Heart left ventricle (tissue), 16 donors: Measurements from ENCODE around the gene TMEM30B. TPM values are rescaled to one million over a fixed set of nuclear protein-coding genes. Genes with fewer than 3 reads are reported as not detected.
"Not testable (repeated sequence)": the region's sequence is repeated elsewhere in the genome, so short reads cannot be mapped to it uniquely, and the experiment has no call there.

Experiments used
- ATAC-seq, 4 donors: fragments of 200-7000 bp; cut with Tn5 transposase; one replicate each; pipeline ENCODE4 v1.9.1; 2020 to 2022; ENCODE audit warnings: moderate library complexity in 4 of 4, mild to moderate bottlenecking in 3 of 4, moderate number of reproducible peaks in 1 of 4
- DNase-seq, 5 donors: peaks; one replicate each; pipeline ENCODE4 v3.0.0-alpha.2; 2020
- H3K27ac ChIP-seq, 12 donors: fragments of 200-600 bp; sonication (generic) in 4 of 12; one replicate each; pipeline versions ENCODE4 v1.5.0 to v1.8.0; 2016 to 2022; ENCODE audit warnings: mild to moderate bottlenecking in 2 of 12
- H3K27me3 ChIP-seq, 9 donors: fragments of 200-600 bp; sonication (generic) in 2 of 9; one replicate each; pipeline versions ENCODE4 v1.5.1 to v1.8.0; 2016 to 2022; ENCODE audit warnings: mild to moderate bottlenecking in 3 of 9
- H3K36me3 ChIP-seq, 9 donors: fragments of 200-600 bp; sonication (generic) in 2 of 9; one replicate each; pipeline versions ENCODE4 v1.5.0 to v1.8.0; 2018 to 2022; ENCODE audit warnings: mild to moderate bottlenecking in 2 of 9
- H3K4me1 ChIP-seq, 12 donors: fragments of 200-600 bp; sonication (generic) in 4 of 12; one replicate each; pipeline versions ENCODE4 v1.5.0 to v1.8.0; 2016 to 2022; ENCODE audit warnings: mild to moderate bottlenecking in 3 of 12
- H3K4me3 ChIP-seq, 12 donors: fragments of 200-600 bp; sonication (generic) in 4 of 12; one replicate each; pipeline versions ENCODE4 v1.5.0 to v1.8.0; 2017 to 2022; ENCODE audit warnings: mild to moderate bottlenecking in 9 of 12, moderate library complexity in 4 of 12
- H3K9me3 ChIP-seq, 12 donors: fragments of 200-600 bp; sonication (generic) in 4 of 12; one replicate each; pipeline versions ENCODE4 v1.5.0 to v1.8.0; 2016 to 2022; ENCODE audit warnings: mild to moderate bottlenecking in 1 of 12
- POLR2A ChIP-seq, 2 donors: fragments of 450-650 bp; IDR thresholded peaks; one replicate each; pipeline ENCODE4 v1.6.1; 2017; ENCODE audit warnings: antibody characterized with exemption in 2 of 2, mild to moderate bottlenecking in 2 of 2, moderate library complexity in 2 of 2
- WGBS, 4 donors: extraction: QIAGEN DNeasy Blood & Tissue Kit in 2 of 4; methylation state at CpG; one replicate each; pipeline versions ENCODE4 v1.1.5 to v1.1.7; 2013 to 2018; 5-methylcytosine and 5-hydroxymethylcytosine counted together
- intact Hi-C, 10 donors: fragments of 100-400 bp; cut with DNase I; formaldehyde crosslinking; loops; one replicate each; pipeline versions ENCODE4 v1.11.1 to v1.14.2; 2022
- polyA plus RNA-seq, 2 donors: library from polyadenylated mRNA; stranded (reverse); fragments of 200-250 nt; gene quantifications; one replicate each; pipeline ENCODE4 v1.2.3, GENCODE V29; 2013
- total RNA-seq, 9 donors: library from RNA; depleted of rRNA in 2 of 9; stranded (reverse); fragments of >200 nt in 2 of 9; fragmentation: NEBNext Ultra II Directional in 3 of 9; extraction: Animal tissue kit (Norgen Biotek cat#: 25700) in 3 of 9; gene quantifications; one replicate each; pipeline versions ENCODE4 v1.1.0 to v1.2.4, GENCODE V29; 2016 to 2023
- TF ChIP-seq, protein P1 (sequence below), 12 donors: fragments of 200-600 bp; sonication (generic) in 4 of 12; IDR thresholded peaks; one replicate each; pipeline versions ENCODE4 v1.5.0 to v1.8.0; 2018 to 2022; ENCODE audit warnings: antibody characterized with exemption in 12 of 12, mild to moderate bottlenecking in 5 of 12
- donor health status: ischemic (EF 13 %, LVEDD 7.1; RV severe dilation, severe dysfunction).
- donor health status: healthy with polysubstance abuse.
- donor health status: DM: no; HTN: yes; CAD: no.
- donor health status: DM: no; HTN: no; CAD: no.
- donor health status: ischemic (EF 25% LVEDD 6.9; RV normal size, moderate dysfunction).
- donor health status: ischemic (EF 25% LVEDD 5.7; RV mildly dilated, moderate dysfunction).
- donor health status: healthy.
- donor health status: DM: yes; HTN: yes; CAD: no.
- donor health status: ischemic (EF 35%, LVEDD 5.7; RV mildly dilated, moderate dysfunction).
- donor health status: nonischemic (EF 11% LVEDD 7.7; RV severe dilation, severe dysfunction).
- donor health status: DM: yes; HTN: yes; CAD: no.
- donor health status: PGD.
- donor health status: ischemic (EF 29% LVEDD 5.4; RV normal size, mild dysfunction).
- donor health status: nonischemic (EF 23%, LVEDD 6.1; RV moderate dilation, normal function).

The TMEM30B gene
- total and polyA plus RNA-seq, 11 donors = 0.11 to 2.4 (median 0.38) TPM

DNA sequence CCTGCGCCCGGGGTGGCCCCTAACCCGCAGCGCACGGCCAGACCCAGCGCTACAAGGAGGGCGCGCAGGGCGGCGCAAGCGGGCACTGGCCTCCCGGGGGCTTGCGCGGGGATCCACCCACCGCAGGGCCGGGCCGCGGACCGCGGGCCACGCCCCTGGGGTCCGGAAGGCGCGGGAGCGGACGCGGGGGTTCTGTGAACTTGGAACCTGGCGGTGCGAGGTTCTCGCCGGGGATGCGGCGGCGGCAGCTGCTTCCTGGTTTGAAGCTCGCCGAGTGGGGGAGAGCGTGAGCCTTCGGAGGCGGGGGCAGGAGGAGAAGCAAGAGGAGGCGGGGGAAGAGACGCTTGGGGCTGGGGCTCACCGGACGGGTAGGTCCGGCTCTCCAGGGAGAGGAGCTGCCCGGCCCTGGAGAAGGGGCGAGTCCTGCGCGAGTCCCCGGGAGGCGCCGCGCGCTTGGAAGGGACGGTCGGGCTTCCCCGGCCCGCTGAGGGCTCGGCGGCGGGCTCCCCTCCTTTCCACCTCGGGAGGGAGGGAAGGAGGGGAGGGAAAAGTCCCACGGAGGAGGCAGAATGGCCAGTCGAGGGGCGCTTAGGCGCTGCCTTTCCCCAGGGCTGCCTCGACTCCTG is 40.4 kb upstream of the TMEM30B start, which contains the start of gene PRKCH:
Gene PRKCH (plus strand): TSS at position 195 of the 626 bp plus-strand sequence. CDS start 523 bp downstream, outside the sequence.
- ATAC-seq (peak; percentile 39 to 81 (median 78)), DNase-seq (peak; percentile 76 to 90 (median 83))
- intact Hi-C loops = loop anchor here in 7 of 10 donors (2.0 to 10.0 kb wide), 8 partner anchors 36 to 136 kb away; no protein-coding TSS in a partner anchor
- peak in 1 of 2 donors; percentile 30 for TF ChIP-seq POLR2A (IDR thresholded peaks at IDR 0.05)
- TF ChIP-seq, protein P1, sequence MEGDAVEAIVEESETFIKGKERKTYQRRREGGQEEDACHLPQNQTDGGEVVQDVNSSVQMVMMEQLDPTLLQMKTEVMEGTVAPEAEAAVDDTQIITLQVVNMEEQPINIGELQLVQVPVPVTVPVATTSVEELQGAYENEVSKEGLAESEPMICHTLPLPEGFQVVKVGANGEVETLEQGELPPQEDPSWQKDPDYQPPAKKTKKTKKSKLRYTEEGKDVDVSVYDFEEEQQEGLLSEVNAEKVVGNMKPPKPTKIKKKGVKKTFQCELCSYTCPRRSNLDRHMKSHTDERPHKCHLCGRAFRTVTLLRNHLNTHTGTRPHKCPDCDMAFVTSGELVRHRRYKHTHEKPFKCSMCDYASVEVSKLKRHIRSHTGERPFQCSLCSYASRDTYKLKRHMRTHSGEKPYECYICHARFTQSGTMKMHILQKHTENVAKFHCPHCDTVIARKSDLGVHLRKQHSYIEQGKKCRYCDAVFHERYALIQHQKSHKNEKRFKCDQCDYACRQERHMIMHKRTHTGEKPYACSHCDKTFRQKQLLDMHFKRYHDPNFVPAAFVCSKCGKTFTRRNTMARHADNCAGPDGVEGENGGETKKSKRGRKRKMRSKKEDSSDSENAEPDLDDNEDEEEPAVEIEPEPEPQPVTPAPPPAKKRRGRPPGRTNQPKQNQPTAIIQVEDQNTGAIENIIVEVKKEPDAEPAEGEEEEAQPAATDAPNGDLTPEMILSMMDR (IDR thresholded peaks at IDR 0.05) = peak in 7 of 12 donors; percentile 12 to 44 (median 26)
- Histone ChIP-seq H3K27ac (peak within 1 kb of the TSS; percentile 75 to 95 (median 89)), H3K36me3 (no peaks in the 10 kb centered on the region), H3K9me3 (peaks cover 0 to 9% (median 0%) of the 10 kb centered on the region in 12 donors), H3K4me3 (peak within 1 kb of the TSS; percentile 63 to 89 (median 77)), H3K4me1 (peaks cover 0 to 20% (median 7%) of the 10 kb centered on the region in 12 donors), H3K27me3 (peaks cover 0 to 20% (median 4%) of the 10 kb centered on the region in 9 donors)
- WGBS, 4 donors = 0 to 1% (median 1%) methylated on average over 48 to 66 of the region's 66 CpGs

DNA sequence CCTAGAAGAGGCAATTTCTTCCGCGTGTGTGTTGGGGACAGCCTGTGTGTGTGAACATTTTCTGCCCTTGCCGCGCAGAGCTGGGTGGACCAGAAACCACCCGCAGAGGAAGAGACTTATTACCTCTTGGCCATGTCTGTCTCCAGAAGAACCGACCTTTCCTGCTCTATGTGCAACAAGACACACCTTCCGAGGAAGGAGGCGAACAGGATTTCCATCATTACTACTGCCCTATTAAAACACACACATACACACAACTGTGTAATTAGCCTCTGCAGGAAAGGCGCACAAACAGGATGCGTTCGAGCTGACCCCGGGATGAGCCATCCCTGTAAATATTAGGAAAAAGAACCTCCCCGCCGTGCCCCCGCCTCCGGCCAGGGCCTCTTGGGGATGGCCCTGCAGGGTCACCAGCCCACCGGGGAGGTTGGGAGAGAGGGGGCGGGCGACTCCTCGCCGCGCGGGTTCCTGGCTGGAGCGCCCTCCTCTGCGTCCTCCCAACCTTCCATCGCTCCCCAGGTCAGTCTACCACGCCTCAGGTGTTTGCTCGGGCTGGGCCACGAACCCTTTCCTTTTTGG is 39.8 kb upstream of the TMEM30B start:
- no peaks in the 10 kb centered on the region for H3K36me3 ChIP-seq
- DNase-seq (peak in 3 of 5 donors; percentile 21 to 49 (median 37)), ATAC-seq (peak; percentile 37 to 74 (median 52))
- peaks cover 0 to 20% (median 7%) of the 10 kb centered on the region in 12 donors for H3K4me1 ChIP-seq
- peaks cover 0 to 20% (median 4%) of the 10 kb centered on the region in 9 donors for H3K27me3 ChIP-seq
- 26 to 34% (median 30%) methylated on average over 26 to 29 of the region's 29 CpGs for WGBS, 4 donors
- intact Hi-C loops = loop anchor here in 7 of 10 donors (5.0 to 10.0 kb wide), 7 partner anchors 36 to 136 kb away; no protein-coding TSS in a partner anchor
- TF ChIP-seq POLR2A (IDR thresholded peaks at IDR 0.05) = no peak
- TF ChIP-seq, protein P1 (IDR thresholded peaks at IDR 0.05) = no peak
- peak overlapping the region; percentile 75 to 95 (median 89) for H3K27ac ChIP-seq
- H3K4me3 ChIP-seq = peak overlapping the region; percentile 63 to 89 (median 77)
- H3K9me3 ChIP-seq = peaks cover 0 to 6% (median 0%) of the 10 kb centered on the region in 12 donors

DNA sequence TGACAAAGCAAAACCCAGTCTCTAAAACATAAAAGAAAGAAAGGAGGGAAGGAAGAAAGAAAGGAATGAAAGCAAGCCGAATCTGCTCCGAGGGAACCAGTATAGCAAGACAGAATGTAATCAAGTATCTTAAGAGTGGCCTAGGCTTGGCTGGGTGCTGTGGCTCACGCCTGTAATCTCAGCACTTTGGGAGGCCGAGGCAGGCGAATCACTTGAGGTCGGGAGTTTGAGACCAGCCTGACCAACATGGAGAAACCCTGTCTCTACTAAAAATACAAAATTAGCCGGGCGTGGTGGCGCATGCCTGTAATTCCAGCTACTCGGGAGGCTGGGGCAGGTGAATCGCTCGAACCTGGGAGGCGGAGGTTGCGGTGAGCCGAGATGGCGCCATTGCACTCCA is 39.0 kb upstream of the TMEM30B start:
- 81 to 94% (median 90%) methylated on average over 16 of the region's 16 CpGs for WGBS, 4 donors
- not testable (repeated sequence) for H3K36me3 ChIP-seq, H3K9me3 ChIP-seq, ATAC-seq, DNase-seq, H3K4me3 ChIP-seq
- H3K4me1 ChIP-seq = peaks cover 0 to 18% (median 7%) of the 10 kb centered on the region in 12 donors
- H3K27me3 ChIP-seq = peaks cover 0 to 20% (median 4%) of the 10 kb centered on the region in 9 donors
- intact Hi-C loops = loop anchor here in 7 of 10 donors (5.0 to 10.0 kb wide), 7 partner anchors 37 to 137 kb away; no protein-coding TSS in a partner anchor
- peak overlapping the region in 1 of 12 donors; percentile 92 for H3K27ac ChIP-seq

DNA sequence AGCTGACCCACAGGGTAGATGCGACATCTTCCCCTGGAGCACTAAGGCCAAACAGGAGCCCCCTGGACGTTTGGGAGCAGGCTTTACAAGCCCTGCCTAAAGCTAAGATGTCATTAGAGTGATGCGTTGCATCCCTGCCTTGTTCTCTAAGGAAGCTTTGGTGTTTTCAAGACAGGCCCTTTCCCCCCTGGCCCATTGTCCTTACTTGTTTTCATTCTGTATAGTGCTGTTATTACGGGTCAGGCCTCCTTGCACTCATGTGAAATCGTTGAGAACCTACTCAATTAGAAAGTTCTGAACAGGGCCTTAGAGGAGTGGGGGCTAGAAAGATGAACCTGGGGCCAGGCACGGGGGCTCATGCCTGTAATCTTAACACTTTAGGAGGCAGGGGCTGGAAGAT is 38.6 kb upstream of the TMEM30B start:
- peaks cover 0 to 20% (median 4%) of the 10 kb centered on the region in 9 donors for H3K27me3 ChIP-seq
- H3K9me3 ChIP-seq = no peaks in the 10 kb centered on the region
- DNase-seq = no peak
- H3K4me3 ChIP-seq = no peak overlapping the region
- 70 to 87% (median 81%) methylated on average over 6 of the region's 6 CpGs for WGBS, 4 donors
- TF ChIP-seq POLR2A (IDR thresholded peaks at IDR 0.05) = no peak
- TF ChIP-seq, protein P1 (IDR thresholded peaks at IDR 0.05) = no peak
- ATAC-seq = no peak
- peaks cover 0 to 18% (median 7%) of the 10 kb centered on the region in 12 donors for H3K4me1 ChIP-seq
- intact Hi-C loops = loop anchor here in 7 of 10 donors (5.0 to 10.0 kb wide), 7 partner anchors 38 to 138 kb away; no protein-coding TSS in a partner anchor
- no peaks in the 10 kb centered on the region for H3K36me3 ChIP-seq
- H3K27ac ChIP-seq = no peak overlapping the region
